HepG2 (cell line): Measurements from ENCODE around the gene SS18L1. TPM values are rescaled to one million over a fixed set of nuclear protein-coding genes. Genes with fewer than 3 reads are reported as not detected.

Experiments used
- DDIT3 ChIP-seq: sonication (generic); formaldehyde crosslinking; IDR thresholded peaks from 2 replicates; pipeline ENCODE4 v1.4.0; 2020; ENCODE audit warnings: mild to moderate bottlenecking, missing genetic modification reagents
- ERF ChIP-seq: IDR thresholded peaks from 2 replicates; pipeline ENCODE4 v1.6.1; 2018; ENCODE audit warnings: missing biosample characterization, missing genetic modification reagents
- GFI1 ChIP-seq: sonication (generic); formaldehyde crosslinking; IDR thresholded peaks from 2 replicates; pipeline ENCODE4 v1.5.0; 2020; ENCODE audit warnings: missing genetic modification reagents, mild to moderate bottlenecking, borderline replicate concordance
- HMG20B ChIP-seq: conservative IDR thresholded peaks from 2 replicates; pipeline ENCODE4 v1.6.1; 2016; ENCODE audit warnings: missing genetic modification reagents, missing compliant biosample characterization
- IKZF5 ChIP-seq: IDR thresholded peaks from 2 replicates; pipeline ENCODE4 v1.6.1; 2018; ENCODE audit warnings: missing genetic modification reagents, mild to moderate bottlenecking, missing compliant biosample characterization
- KDM3A ChIP-seq: IDR thresholded peaks from 2 replicates; pipeline ENCODE4 v1.6.1; 2018; ENCODE audit warnings: low read depth, missing compliant biosample characterization
- KDM5A ChIP-seq: fragments of 200-600 bp; sonication (generic); IDR thresholded peaks from 2 replicates; pipeline ENCODE4 v1.7.0; 2018; ENCODE audit warnings: antibody characterized with exemption, mild to moderate bottlenecking, low read length, borderline replicate concordance
- KLF6 ChIP-seq: IDR thresholded peaks from 2 replicates; pipeline ENCODE4 v1.8.0; 2016; ENCODE audit warnings: missing biosample characterization, missing genetic modification reagents
- MZF1 ChIP-seq: sonication (generic); formaldehyde crosslinking; IDR thresholded peaks from 2 replicates; pipeline ENCODE4 v1.8.1; 2023; ENCODE audit warnings: mild to moderate bottlenecking, missing genetic modification reagents, borderline replicate concordance
- PITX1 ChIP-seq: sonication (generic); formaldehyde crosslinking; IDR thresholded peaks from 2 replicates; pipeline ENCODE4 v1.5.1; 2020; ENCODE audit warnings: mild to moderate bottlenecking, missing genetic modification reagents
- POLR2AphosphoS5 ChIP-seq: IDR thresholded peaks from 2 replicates; pipeline ENCODE4 v1.6.1; 2012; ENCODE audit warnings: low read depth, low read length
- SSRP1 ChIP-seq: IDR thresholded peaks from 2 replicates; pipeline ENCODE4 v1.6.1; 2016; ENCODE audit warnings: control low read depth
- ZBTB34 ChIP-seq: sonication (generic); formaldehyde crosslinking; IDR thresholded peaks from 2 replicates; pipeline ENCODE4 v1.8.0; 2022; ENCODE audit warnings: mild to moderate bottlenecking, missing genetic modification reagents
- ZBTB7B ChIP-seq: sonication (generic); formaldehyde crosslinking; IDR thresholded peaks from 2 replicates; pipeline ENCODE4 v1.4.0; 2020; ENCODE audit warnings: missing genetic modification reagents
- ZC3H13 ChIP-seq: sonication (generic); formaldehyde crosslinking; IDR thresholded peaks from 2 replicates; pipeline ENCODE4 v1.8.1; 2023; ENCODE audit warnings: mild to moderate bottlenecking, missing genetic modification reagents, moderate library complexity
- ZNF430 ChIP-seq: sonication (generic); formaldehyde crosslinking; IDR thresholded peaks from 2 replicates; pipeline ENCODE4 v1.9.0; 2021; ENCODE audit warnings: mild to moderate bottlenecking, missing genetic modification reagents
- ZNF546 ChIP-seq: sonication (generic); formaldehyde crosslinking; conservative IDR thresholded peaks from 2 replicates; pipeline ENCODE4 v1.8.1; 2023; ENCODE audit warnings: mild to moderate bottlenecking, missing genetic modification reagents
- ZNF563 ChIP-seq: sonication (generic); formaldehyde crosslinking; IDR thresholded peaks from 2 replicates; pipeline ENCODE4 v1.8.0; 2022; ENCODE audit warnings: mild to moderate bottlenecking, moderate library complexity, missing genetic modification reagents
- ZNF652 ChIP-seq: IDR thresholded peaks from 2 replicates; pipeline ENCODE4 v1.6.1; 2016; ENCODE audit warnings: low read depth, borderline replicate concordance
- ZNF75D ChIP-seq: sonication (generic); formaldehyde crosslinking; IDR thresholded peaks from 2 replicates; pipeline ENCODE4 v1.8.1; 2023; ENCODE audit warnings: missing genetic modification reagents, mild to moderate bottlenecking, borderline replicate concordance
- ZSCAN21 ChIP-seq: sonication (generic); formaldehyde crosslinking; IDR thresholded peaks from 2 replicates; pipeline ENCODE4 v1.8.0; 2022; ENCODE audit warnings: mild to moderate bottlenecking, missing genetic modification reagents, moderate library complexity, borderline replicate concordance
- polyA plus RNA-seq, 8 experiments: library from polyadenylated mRNA; depleted of rRNA in 3 of 8; stranded (reverse) in 7 of 8; unstranded in 1 of 8; fragments of >200 nt; fragmentation: Illumina TruSeq in 4 of 8; extraction: Trizol in 4 of 8; gene quantifications; 2 replicates each; pipeline versions ENCODE4 v1.2.1 to v1.2.3, GENCODE V29; 2011 to 2016; ENCODE audit warnings: low read depth in 4 of 8, missing spikeins in 1 of 8, mixed read lengths in 1 of 8; ENCODE audit not compliant: insufficient read depth in 1 of 8
- total RNA-seq, 5 experiments: library from RNA; depleted of rRNA; stranded (reverse); fragments of >200 nt; fragmentation: Illumina TruSeq; extraction: Trizol; gene quantifications; 2 replicates each; pipeline ENCODE4 v1.2.3, GENCODE V29; 2016; ENCODE audit warnings: low read depth in 1 of 5
- TF ChIP-seq, protein P1 (sequence below): sonication (generic); formaldehyde crosslinking; IDR thresholded peaks from 2 replicates; pipeline ENCODE4 v1.4.0; 2020; ENCODE audit warnings: missing genetic modification reagents
- TF ChIP-seq, protein P2 (sequence below): sonication (generic); IDR thresholded peaks from 2 replicates; pipeline ENCODE4 v1.6.1; 2016; ENCODE audit warnings: low read depth, borderline replicate concordance

SS18L1 gene
- total and polyA plus RNA-seq, 2 of the 13 experiments (the other 11 are each of a cell fraction or from before 2014, with no cell fraction given) = 17.8 to 27.6 TPM

- TF ChIP-seq ZSCAN21 (CRISPR knock-in tag) (peak; percentile 76), KDM5A (no peak), ZNF546 (no peak), HMG20B (CRISPR knock-in tag) (no peak), KDM3A (no peak), ZNF75D (CRISPR knock-in tag) (no peak), DDIT3 (no peak), ZNF563 (CRISPR knock-in tag) (peak; percentile 62; the same call in 1 of the 2 replicates), ZNF430 (CRISPR knock-in tag) (peak; percentile 24; the same call in 1 of the 2 replicates), ZNF652 (0 out of 2 replicates have a peak, but pooled peaks have one; percentile 28), ZBTB7B (CRISPR knock-in tag) (peak; percentile 51), KLF6 (no peak), MZF1 (CRISPR knock-in tag) (no peak), GFI1 (CRISPR knock-in tag) (peak; percentile 80), PITX1 (CRISPR knock-in tag) (no peak; the same call in 1 of the 2 replicates), ERF (CRISPR knock-in tag) (0 out of 2 replicates have a peak, but pooled peaks have one; percentile 50), ZC3H13 (CRISPR knock-in tag) (0 out of 2 replicates have a peak, but pooled peaks have one; percentile 40), ZBTB34 (0 out of 2 replicates have a peak, but pooled peaks have one; percentile 49), SSRP1 (peak; percentile 25; the same call in 1 of the 2 replicates), POLR2AphosphoS5 (no peak), IKZF5 (peak; percentile 65; the same call in 1 of the 2 replicates)
- TF ChIP-seq, protein P1, sequence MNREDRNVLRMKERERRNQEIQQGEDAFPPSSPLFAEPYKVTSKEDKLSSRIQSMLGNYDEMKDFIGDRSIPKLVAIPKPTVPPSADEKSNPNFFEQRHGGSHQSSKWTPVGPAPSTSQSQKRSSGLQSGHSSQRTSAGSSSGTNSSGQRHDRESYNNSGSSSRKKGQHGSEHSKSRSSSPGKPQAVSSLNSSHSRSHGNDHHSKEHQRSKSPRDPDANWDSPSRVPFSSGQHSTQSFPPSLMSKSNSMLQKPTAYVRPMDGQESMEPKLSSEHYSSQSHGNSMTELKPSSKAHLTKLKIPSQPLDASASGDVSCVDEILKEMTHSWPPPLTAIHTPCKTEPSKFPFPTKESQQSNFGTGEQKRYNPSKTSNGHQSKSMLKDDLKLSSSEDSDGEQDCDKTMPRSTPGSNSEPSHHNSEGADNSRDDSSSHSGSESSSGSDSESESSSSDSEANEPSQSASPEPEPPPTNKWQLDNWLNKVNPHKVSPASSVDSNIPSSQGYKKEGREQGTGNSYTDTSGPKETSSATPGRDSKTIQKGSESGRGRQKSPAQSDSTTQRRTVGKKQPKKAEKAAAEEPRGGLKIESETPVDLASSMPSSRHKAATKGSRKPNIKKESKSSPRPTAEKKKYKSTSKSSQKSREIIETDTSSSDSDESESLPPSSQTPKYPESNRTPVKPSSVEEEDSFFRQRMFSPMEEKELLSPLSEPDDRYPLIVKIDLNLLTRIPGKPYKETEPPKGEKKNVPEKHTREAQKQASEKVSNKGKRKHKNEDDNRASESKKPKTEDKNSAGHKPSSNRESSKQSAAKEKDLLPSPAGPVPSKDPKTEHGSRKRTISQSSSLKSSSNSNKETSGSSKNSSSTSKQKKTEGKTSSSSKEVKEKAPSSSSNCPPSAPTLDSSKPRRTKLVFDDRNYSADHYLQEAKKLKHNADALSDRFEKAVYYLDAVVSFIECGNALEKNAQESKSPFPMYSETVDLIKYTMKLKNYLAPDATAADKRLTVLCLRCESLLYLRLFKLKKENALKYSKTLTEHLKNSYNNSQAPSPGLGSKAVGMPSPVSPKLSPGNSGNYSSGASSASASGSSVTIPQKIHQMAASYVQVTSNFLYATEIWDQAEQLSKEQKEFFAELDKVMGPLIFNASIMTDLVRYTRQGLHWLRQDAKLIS (CRISPR knock-in tag) = peak; percentile 57; the same call in 1 of the 2 replicates
- TF ChIP-seq, protein P2, sequence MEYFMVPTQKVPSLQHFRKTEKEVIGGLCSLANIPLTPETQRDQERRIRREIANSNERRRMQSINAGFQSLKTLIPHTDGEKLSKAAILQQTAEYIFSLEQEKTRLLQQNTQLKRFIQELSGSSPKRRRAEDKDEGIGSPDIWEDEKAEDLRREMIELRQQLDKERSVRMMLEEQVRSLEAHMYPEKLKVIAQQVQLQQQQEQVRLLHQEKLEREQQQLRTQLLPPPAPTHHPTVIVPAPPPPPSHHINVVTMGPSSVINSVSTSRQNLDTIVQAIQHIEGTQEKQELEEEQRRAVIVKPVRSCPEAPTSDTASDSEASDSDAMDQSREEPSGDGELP = peak; percentile 95
Observed at GRCh38 chr20:62146019-62146755, 2.6 kb downstream of the SS18L1 start (continued).
